Panc1 (cell line): ENCODE measurements around the gene IL17REL.

Experiments used
- CTCF ChIP-seq: fragments of 450-650 bp; IDR thresholded peaks from 2 replicates; pipeline ENCODE4 v1.5.1; 2017; ENCODE audit warnings: mild to moderate bottlenecking
- POLR2AphosphoS5 ChIP-seq: IDR thresholded peaks from 2 replicates; pipeline ENCODE4 v1.6.1; 2012; ENCODE audit warnings: mild to moderate bottlenecking, low read depth, low read length, moderate library complexity
- REST ChIP-seq, 2 experiments: IDR thresholded peaks; 2 replicates each; pipeline ENCODE4 v1.6.1; 2011 to 2012; ENCODE audit warnings: low read depth in 2 of 2, control low read depth in 1 of 2, low read length in 1 of 2, mild to moderate bottlenecking in 1 of 2, moderate library complexity in 1 of 2; ENCODE audit not compliant: insufficient read depth in 1 of 2
- SIN3A ChIP-seq: IDR thresholded peaks from 2 replicates; pipeline ENCODE4 v1.6.1; 2012; ENCODE audit warnings: low read depth, mild to moderate bottlenecking, low read length, moderate library complexity, borderline replicate concordance; ENCODE audit not compliant: insufficient read depth

- TF ChIP-seq POLR2AphosphoS5 (no peak), CTCF (no peak), REST (IDR thresholded peaks at IDR 0.05; ENCODE audit: insufficient read depth in 1 of 2, low read depth in 2 of 2, low read length in 1 of 2) (no peak), SIN3A (no peak)
These were observed 22.7 kb upstream of the IL17REL start for GRCh38 chr22:50035131-50035881.
